ENCODE results near the gene LITAFD.
"Not testable (repeated sequence)": the region's sequence is repeated elsewhere in the genome, so short reads cannot be mapped to it uniquely, and the experiment has no call there.

Gene LITAFD

GRCh38 chr16:8872967-8873865 is 8.9 kb upstream of the LITAFD start:
- in situ Hi-C loops (cut with MboI; ENCODE audit: low pct_unique_long_range_greater_than_20kb, low sequenced_read_pairs, unreplicated experiment) = loop anchor here (10.0 kb wide), 1 partner anchor 208 kb away; no protein-coding TSS in a partner anchor
- TF ChIP-seq CTCF (IDR thresholded peaks at IDR 0.05; ENCODE audit: extremely low read depth, insufficient read depth, missing control alignments) = peak; percentile 20
- DNase-seq (ENCODE audit: low spot score) = no peak

GRCh38 chr16:8873866-8874195 is 8.3 kb upstream of the LITAFD start:
- in situ Hi-C loops (cut with MboI; ENCODE audit: low pct_unique_long_range_greater_than_20kb, low sequenced_read_pairs, unreplicated experiment) = loop anchor here (10.0 kb wide), 1 partner anchor 209 kb away; no protein-coding TSS in a partner anchor

GRCh38 chr16:8874388-8874787 is 7.8 kb upstream of the LITAFD start:
- no peak for DNase-seq (ENCODE audit: low spot score)
- in situ Hi-C loops (cut with MboI; ENCODE audit: low pct_unique_long_range_greater_than_20kb, low sequenced_read_pairs, unreplicated experiment) = loop anchor here (10.0 kb wide), 1 partner anchor 210 kb away; no protein-coding TSS in a partner anchor
- no peak for TF ChIP-seq CTCF (IDR thresholded peaks at IDR 0.05; ENCODE audit: extremely low read depth, insufficient read depth, missing control alignments)

More at GRCh38 chr16:8873866-8874195, 8.3 kb upstream of the LITAFD start:
- not testable (repeated sequence) for DNase-seq (ENCODE audit: low spot score)

GRCh38 chr16:8875317-8875716 is 6.8 kb upstream of the LITAFD start:
- not testable (repeated sequence) for DNase-seq (ENCODE audit: low spot score)
- in situ Hi-C loops (cut with MboI; ENCODE audit: low pct_unique_long_range_greater_than_20kb, low sequenced_read_pairs, unreplicated experiment) = loop anchor here (10.0 kb wide), 1 partner anchor 211 kb away; no protein-coding TSS in a partner anchor

- in situ Hi-C loops (cut with MboI; ENCODE audit: low pct_unique_long_range_greater_than_20kb, low sequenced_read_pairs, unreplicated experiment) = loop anchor here (10.0 kb wide), 1 partner anchor 213 kb away; no protein-coding TSS in a partner anchor
- no peak for DNase-seq (ENCODE audit: low spot score)
- no peak for TF ChIP-seq CTCF (IDR thresholded peaks at IDR 0.05; ENCODE audit: extremely low read depth, insufficient read depth, missing control alignments)
These were observed 4.1 kb upstream of the LITAFD start for GRCh38 chr16:8877894-8878522.

- no peak for DNase-seq (ENCODE audit: low spot score)
- in situ Hi-C loops (cut with MboI; ENCODE audit: low pct_unique_long_range_greater_than_20kb, low sequenced_read_pairs, unreplicated experiment) = loop anchor here (10.0 kb wide), 1 partner anchor 214 kb away; no protein-coding TSS in a partner anchor
- TF ChIP-seq CTCF (IDR thresholded peaks at IDR 0.05; ENCODE audit: extremely low read depth, insufficient read depth, missing control alignments) = no peak
These were observed 3.6 kb upstream of the LITAFD start for GRCh38 chr16:8878523-8878911.

- in situ Hi-C loops (cut with MboI; ENCODE audit: low pct_unique_long_range_greater_than_20kb, low sequenced_read_pairs, unreplicated experiment) = no loop called here
- TF ChIP-seq CTCF (IDR thresholded peaks at IDR 0.05; ENCODE audit: extremely low read depth, insufficient read depth, missing control alignments) = no peak
- no peak for DNase-seq (ENCODE audit: low spot score)
These were observed 1.2 kb upstream of the LITAFD start for GRCh38 chr16:8880839-8881510.
